HFF-Myc (cell line): ENCODE measurements around the gene MAPK1.
"Not testable (repeated sequence)": the region's sequence is repeated elsewhere in the genome, so short reads cannot be mapped to it uniquely, and the experiment has no call there.

ENCODE experiments used
- DNase-seq: peaks from one replicate; pipeline ENCODE4 v3.0.0-alpha.2; 2011; ENCODE audit warnings: low read depth; ENCODE audit errors: extremely low read depth
- H3K4me3 ChIP-seq: replicated peaks from 2 replicates; pipeline ENCODE4 v1.5.1; 2011; ENCODE audit warnings: low read depth, mild to moderate bottlenecking, control low read depth, low read length
- TF ChIP-seq, protein P1 (sequence below): IDR thresholded peaks from 2 replicates; pipeline ENCODE4 v1.5.1; 2012; ENCODE audit warnings: mild to moderate bottlenecking, low read depth, low read length, control low read depth; ENCODE audit errors: missing control alignments

The MAPK1 gene

DNA sequence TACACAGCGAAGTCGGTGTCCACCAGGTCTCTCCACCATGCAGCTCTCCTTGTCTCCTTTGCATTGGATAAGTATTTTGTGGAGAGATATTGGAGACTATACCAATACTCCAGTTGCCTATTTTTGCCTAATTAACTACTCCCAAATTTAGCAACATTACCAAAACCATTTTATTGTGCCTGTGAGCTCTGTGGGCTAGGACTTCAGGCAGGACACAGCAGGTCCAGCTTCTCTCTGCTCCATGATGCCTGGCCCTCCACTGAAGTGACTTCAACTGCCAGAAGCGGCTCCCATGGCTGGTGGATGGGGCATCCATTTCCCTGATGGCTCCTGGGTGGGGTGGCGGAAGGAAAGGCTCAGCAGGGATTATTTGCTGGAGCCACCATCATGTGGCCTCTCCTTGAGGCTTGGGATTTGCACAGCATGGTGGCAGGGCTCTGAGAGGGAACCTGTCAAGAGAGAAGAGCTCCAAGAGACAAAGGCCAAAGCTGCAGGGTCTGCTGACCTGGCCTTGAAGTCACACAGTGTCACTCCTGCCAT, 36.9 kb upstream of the MAPK1 start:
- TF ChIP-seq, protein P1, sequence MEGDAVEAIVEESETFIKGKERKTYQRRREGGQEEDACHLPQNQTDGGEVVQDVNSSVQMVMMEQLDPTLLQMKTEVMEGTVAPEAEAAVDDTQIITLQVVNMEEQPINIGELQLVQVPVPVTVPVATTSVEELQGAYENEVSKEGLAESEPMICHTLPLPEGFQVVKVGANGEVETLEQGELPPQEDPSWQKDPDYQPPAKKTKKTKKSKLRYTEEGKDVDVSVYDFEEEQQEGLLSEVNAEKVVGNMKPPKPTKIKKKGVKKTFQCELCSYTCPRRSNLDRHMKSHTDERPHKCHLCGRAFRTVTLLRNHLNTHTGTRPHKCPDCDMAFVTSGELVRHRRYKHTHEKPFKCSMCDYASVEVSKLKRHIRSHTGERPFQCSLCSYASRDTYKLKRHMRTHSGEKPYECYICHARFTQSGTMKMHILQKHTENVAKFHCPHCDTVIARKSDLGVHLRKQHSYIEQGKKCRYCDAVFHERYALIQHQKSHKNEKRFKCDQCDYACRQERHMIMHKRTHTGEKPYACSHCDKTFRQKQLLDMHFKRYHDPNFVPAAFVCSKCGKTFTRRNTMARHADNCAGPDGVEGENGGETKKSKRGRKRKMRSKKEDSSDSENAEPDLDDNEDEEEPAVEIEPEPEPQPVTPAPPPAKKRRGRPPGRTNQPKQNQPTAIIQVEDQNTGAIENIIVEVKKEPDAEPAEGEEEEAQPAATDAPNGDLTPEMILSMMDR: no peak
- DNase-seq: no peak
- H3K4me3 ChIP-seq: no peak overlapping the region

DNA sequence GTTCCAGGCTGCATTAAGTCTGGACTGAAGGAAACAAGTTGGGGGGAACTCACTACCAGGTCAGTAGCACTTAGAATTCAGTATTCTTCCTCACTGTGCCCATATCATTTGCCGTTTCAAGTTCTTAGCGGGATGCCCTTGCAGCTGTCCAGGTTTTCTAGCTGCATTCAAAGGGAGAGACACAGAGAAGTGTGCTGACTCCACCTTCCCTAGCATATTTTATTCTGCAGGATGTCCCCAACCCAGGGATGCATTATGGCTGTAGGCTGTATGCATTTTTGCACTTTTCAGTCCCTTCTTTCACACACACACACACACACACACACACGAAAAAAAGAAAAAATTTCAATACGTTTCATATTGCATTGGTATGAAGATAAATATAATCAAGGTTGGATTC, 35.8 kb upstream of the MAPK1 start:
- no peak overlapping the region for H3K4me3 ChIP-seq
- TF ChIP-seq, protein P1: no peak
- no peak for DNase-seq

DNA sequence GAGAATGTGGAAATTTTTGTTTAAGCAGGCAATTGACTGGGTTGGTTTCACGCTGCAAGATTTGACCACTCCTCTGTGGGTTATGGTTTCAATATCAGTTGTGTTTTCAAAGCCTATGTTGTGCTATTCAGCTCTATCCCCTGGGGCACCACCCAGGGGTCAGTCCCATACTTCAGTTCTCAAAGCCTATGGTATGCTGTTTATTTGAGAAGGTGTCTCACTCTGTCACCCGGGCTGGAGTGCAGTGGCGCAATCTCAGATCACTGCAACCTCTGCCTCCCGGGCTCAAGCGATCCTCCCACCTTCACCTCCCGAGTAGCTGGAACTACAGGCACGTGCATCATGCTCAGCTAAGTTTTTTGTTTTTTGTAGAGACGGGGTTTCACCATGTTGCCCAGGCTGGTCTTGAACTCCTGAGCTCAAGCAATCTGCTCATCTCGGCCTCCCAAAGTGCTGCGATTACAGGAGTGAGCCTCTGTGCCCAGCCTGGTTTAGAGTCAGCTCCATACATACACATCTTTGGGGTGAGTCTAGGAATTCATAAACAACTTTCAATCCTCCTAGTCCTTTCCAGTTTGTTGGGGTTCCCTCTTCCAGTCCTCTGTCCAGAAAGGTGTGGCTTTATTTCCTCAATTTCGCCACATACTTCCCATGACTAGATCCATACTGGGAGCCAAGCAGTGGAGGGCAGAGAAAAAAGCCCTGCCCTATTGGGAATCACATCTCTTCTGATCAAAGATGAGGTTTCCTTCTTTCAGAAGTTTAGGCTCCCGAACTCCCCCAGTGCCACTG, 35.0 kb upstream of the MAPK1 start:
- DNase-seq: no peak
- H3K4me3 ChIP-seq: no peak overlapping the region
- TF ChIP-seq, protein P1: no peak

DNA sequence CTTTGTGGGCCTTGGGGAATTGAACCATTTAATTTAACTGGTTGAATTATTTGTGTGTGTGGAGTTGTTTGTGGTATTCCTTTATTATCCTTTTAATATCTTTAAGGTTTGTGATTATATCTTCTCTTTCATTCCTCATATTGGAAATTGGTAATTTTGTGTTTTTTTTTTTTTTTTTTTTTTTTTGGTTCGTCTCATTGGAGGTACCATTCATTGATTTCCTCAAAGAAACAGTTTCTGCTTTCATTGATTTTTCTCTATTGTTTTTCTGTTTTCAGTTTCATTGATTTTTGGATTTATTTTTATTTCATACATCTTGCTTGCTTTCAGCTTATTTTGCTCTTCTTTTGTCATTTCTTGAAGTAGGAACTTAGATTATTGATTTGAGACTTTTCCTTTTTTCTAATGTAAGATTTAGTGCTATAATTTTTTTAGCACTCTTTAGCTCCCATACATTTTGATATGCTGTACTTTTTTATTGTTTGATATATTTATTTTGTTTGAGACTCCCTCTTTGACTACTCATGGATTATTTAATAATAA, 31.0 kb upstream of the MAPK1 start:
- no peak for DNase-seq
- TF ChIP-seq, protein P1: no peak
- no peak overlapping the region for H3K4me3 ChIP-seq

DNA sequence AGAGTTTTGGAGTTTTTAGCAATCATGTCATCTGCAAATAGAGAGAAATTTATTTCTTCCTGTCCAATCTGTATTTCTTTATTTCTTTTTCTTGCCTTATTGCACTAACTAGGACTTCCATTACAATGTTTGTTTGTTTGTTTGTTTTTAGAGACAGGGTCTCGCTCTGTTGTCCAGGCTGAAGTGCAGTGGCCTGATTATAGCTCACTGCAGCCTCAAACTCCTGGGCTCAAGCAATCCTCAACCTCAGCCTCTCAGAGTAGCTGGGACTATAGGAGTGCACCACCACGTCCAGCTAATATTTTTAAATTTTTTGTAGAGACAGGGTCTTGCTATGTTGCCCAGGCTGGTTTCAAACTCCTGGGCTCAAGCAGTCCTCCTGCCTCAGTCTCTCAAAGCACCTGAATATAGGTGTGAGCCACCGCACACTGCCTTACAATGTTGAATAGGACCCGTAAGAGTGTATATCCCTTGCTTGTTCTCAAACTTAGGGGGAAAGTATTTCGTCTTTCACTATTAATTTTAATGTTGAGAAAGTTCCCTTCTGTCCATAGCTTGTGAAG, 29.6 kb upstream of the MAPK1 start:
- H3K4me3 ChIP-seq: no peak overlapping the region
- DNase-seq: no peak
- TF ChIP-seq, protein P1: no peak

DNA sequence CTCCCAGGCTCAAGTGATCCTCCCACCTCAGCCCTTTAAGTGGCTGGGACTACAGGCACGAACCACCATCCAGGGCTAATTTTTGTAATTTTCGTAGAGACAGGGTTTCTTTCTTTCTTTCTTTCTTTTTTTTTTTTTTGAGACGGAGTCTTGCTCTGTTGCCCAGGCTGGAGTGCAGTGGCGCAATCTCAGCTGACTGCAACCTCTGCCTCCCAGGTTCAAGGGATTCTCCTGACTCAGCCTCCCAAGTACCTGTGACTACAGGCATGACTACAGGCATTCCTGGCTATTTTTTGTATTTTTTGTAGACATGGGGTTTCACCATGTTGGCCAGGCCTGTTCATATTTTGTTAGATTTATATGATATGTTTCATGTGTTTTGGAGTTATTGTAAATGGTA, 28.8 kb upstream of the MAPK1 start:
- not testable (repeated sequence) for H3K4me3 ChIP-seq, DNase-seq

DNA sequence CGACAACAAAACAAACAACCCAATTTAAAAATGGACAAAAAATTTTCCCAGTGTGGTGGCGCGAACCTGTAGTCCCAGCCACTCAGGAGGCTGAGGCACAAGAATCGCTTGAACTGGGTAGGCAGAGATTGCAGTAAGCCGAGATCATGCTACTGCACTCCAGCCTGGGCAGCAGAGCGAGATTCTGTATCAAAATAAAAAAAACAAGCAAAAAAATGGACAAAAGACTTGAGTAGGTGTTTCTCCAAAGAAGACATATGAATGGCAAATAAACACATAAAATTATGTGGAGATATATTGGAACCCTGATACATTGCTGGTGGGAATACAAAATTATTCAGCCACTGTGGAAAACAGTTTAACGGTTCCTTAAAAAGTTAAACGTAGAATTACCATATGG, 27.4 kb upstream of the MAPK1 start:
- TF ChIP-seq, protein P1: no peak

More for the DNA sequence above, 27.4 kb upstream of the MAPK1 start:
- no peak overlapping the region for H3K4me3 ChIP-seq
- no peak for DNase-seq
